Adipose tissue (tissue), 3 donors: Measurements from ENCODE around the gene NRP2. TPM values are rescaled to one million over a fixed set of nuclear protein-coding genes. Genes with fewer than 3 reads are reported as not detected.

Experiments
- H3K27ac ChIP-seq: one replicate; pipeline ENCODE4 v1.5.1; 2013; ENCODE audit warnings: low read depth, low read length
- WGBS, 3 donors: extraction: QIAGEN DNeasy Blood & Tissue Kit; methylation state at CpG; one replicate each; pipeline ENCODE4 v1.1.7; 2013; 5-methylcytosine and 5-hydroxymethylcytosine counted together
- polyA plus RNA-seq, 3 donors: library from polyadenylated mRNA; stranded (reverse); fragments of 200-250 nt; gene quantifications; one replicate each; pipeline ENCODE4 v1.2.3, GENCODE V29; 2013
- donor health status: healthy with polysubstance abuse.
- donor health status: Bipolar disorder and iron deficiency.
- donor health status: healthy.

The NRP2 gene
- polyA plus RNA-seq = 10 to 100 TPM in 2 of 3 donors, 1 to 10 TPM in 1; 1.7 to 20.4 (median 11.4) TPM

- peak within 1 kb of the TSS; percentile 32 for H3K27ac ChIP-seq
- WGBS, 3 donors = 0 to 1% (median 1%) methylated on average over 70 to 71 of the region's 71 CpGs
These were observed at the start of gene NRP2 for GRCh38 chr2:205682239-205682970. Gene NRP2, plus strand, starts transcription at chr2:205682501. Its CDS starts 790 bp downstream, at chr2:205683291.

GRCh38 chr2:205633994-205634393 lies 48.3 kb upstream of the NRP2 start:
- H3K27ac ChIP-seq = no peak overlapping the region
- WGBS, 3 donors = 57 to 71% (median 62%) methylated on average over 1 of the region's 1 CpG

GRCh38 chr2:205636549-205637319 lies 45.6 kb upstream of the NRP2 start:
- H3K27ac ChIP-seq = no peak overlapping the region
- 70 to 79% (median 72%) methylated on average over 7 of the region's 7 CpGs for WGBS, 3 donors

- no peak overlapping the region for H3K27ac ChIP-seq
These were observed 45.0 kb upstream of the NRP2 start for GRCh38 chr2:205637320-205637602.

GRCh38 chr2:205637779-205638503 lies 44.4 kb upstream of the NRP2 start:
- H3K27ac ChIP-seq = no peak overlapping the region
- WGBS, 3 donors = 51 to 83% (median 80%) methylated on average over 6 of the region's 6 CpGs

- H3K27ac ChIP-seq = no peak overlapping the region
- WGBS, 3 donors = 59 to 63% (median 63%) methylated on average over 4 of the region's 4 CpGs
These were observed 41.6 kb upstream of the NRP2 start for GRCh38 chr2:205640716-205641115.

- no peak overlapping the region for H3K27ac ChIP-seq
- WGBS, 3 donors = 46 to 56% (median 51%) methylated on average over 6 of the region's 6 CpGs
These were observed 39.5 kb upstream of the NRP2 start for GRCh38 chr2:205642599-205643356.

GRCh38 chr2:205643391-205643885 lies 38.9 kb upstream of the NRP2 start:
- 66 to 72% (median 70%) methylated on average over 10 of the region's 10 CpGs for WGBS, 3 donors

GRCh38 chr2:205644018-205644417 lies 38.3 kb upstream of the NRP2 start:
- 93 to 98% (median 94%) methylated on average over 5 of the region's 5 CpGs for WGBS, 3 donors
- H3K27ac ChIP-seq = no peak overlapping the region

More at GRCh38 chr2:205643391-205643885, 38.9 kb upstream of the NRP2 start:
- no peak overlapping the region for H3K27ac ChIP-seq

GRCh38 chr2:205646680-205647079 lies 35.6 kb upstream of the NRP2 start:
- WGBS, 3 donors = 63 to 78% (median 74%) methylated on average over 8 of the region's 8 CpGs
- H3K27ac ChIP-seq = no peak overlapping the region

- H3K27ac ChIP-seq = no peak overlapping the region
- 72 to 80% (median 74%) methylated on average over 4 of the region's 4 CpGs for WGBS, 3 donors
These were observed 31.9 kb upstream of the NRP2 start for GRCh38 chr2:205650450-205650849.

- H3K27ac ChIP-seq = no peak overlapping the region
These were observed 31.4 kb upstream of the NRP2 start for GRCh38 chr2:205650931-205651330.

GRCh38 chr2:205651719-205652118 lies 30.6 kb upstream of the NRP2 start:
- 0% methylated on average over 1 of the region's 1 CpG for WGBS, 3 donors
- no peak overlapping the region for H3K27ac ChIP-seq

More at GRCh38 chr2:205650931-205651330, 31.4 kb upstream of the NRP2 start:
- 94 to 98% (median 95%) methylated on average over 7 of the region's 7 CpGs for WGBS, 3 donors

GRCh38 chr2:205654878-205655605 lies 27.3 kb upstream of the NRP2 start:
- 79 to 86% (median 83%) methylated on average over 10 of the region's 10 CpGs for WGBS, 3 donors
- no peak overlapping the region for H3K27ac ChIP-seq

GRCh38 chr2:205655779-205656456 lies 26.4 kb upstream of the NRP2 start:
- no peak overlapping the region for H3K27ac ChIP-seq
- 64 to 90% (median 69%) methylated on average over 6 of the region's 6 CpGs for WGBS, 3 donors

- WGBS, 3 donors = 53 to 93% (median 90%) methylated on average over 7 of the region's 7 CpGs
- no peak overlapping the region for H3K27ac ChIP-seq
These were observed 25.8 kb upstream of the NRP2 start for GRCh38 chr2:205656461-205656860.

- no peak overlapping the region for H3K27ac ChIP-seq
- WGBS, 3 donors = 35 to 83% (median 81%) methylated on average over 4 of the region's 4 CpGs
These were observed 25.4 kb upstream of the NRP2 start for GRCh38 chr2:205656941-205657340.
